Effector memory CD4-positive, alpha-beta T cell (primary cell): ENCODE measurements around the gene EDAR.

Experiments
- DNase-seq, 3 donors: peaks; one replicate each; pipeline ENCODE4 v3.0.0-alpha.2; 2020
- H3K27ac ChIP-seq: 2 replicates; pipeline ENCODE4 v1.7.0; 2013; ENCODE audit warnings: mild to moderate bottlenecking, low read length, moderate library complexity; ENCODE audit not compliant: insufficient read depth, poor library complexity, severe bottlenecking
- H3K27me3 ChIP-seq: replicated peaks from 2 replicates; pipeline ENCODE4 v1.7.0; 2013; ENCODE audit warnings: mild to moderate bottlenecking, low read length; ENCODE audit not compliant: insufficient read depth, control insufficient read depth, poor library complexity, severe bottlenecking
- H3K36me3 ChIP-seq: 2 replicates; pipeline ENCODE4 v1.7.0; 2013; ENCODE audit warnings: mild to moderate bottlenecking, low read length, moderate library complexity; ENCODE audit not compliant: control insufficient read depth, insufficient read depth
- H3K4me1 ChIP-seq: 2 replicates; pipeline ENCODE4 v1.7.0; 2013; ENCODE audit warnings: low read length, mild to moderate bottlenecking; ENCODE audit not compliant: control insufficient read depth, insufficient read depth, poor library complexity, severe bottlenecking
- H3K4me3 ChIP-seq: 2 replicates; pipeline ENCODE4 v1.7.0; 2013; ENCODE audit warnings: low read length, low read depth, mild to moderate bottlenecking; ENCODE audit not compliant: insufficient read depth, poor library complexity, severe bottlenecking
- H3K9me3 ChIP-seq: 2 replicates; pipeline ENCODE4 v1.7.0; 2013; ENCODE audit warnings: mild to moderate bottlenecking, low read length, moderate library complexity; ENCODE audit not compliant: control insufficient read depth

The EDAR gene

GRCh38 chr2:109024477-109024876, 35.5 kb upstream of the EDAR start:
- no peaks in the 10 kb centered on the region for H3K27me3 ChIP-seq
- H3K4me1 ChIP-seq, result no peaks in the 10 kb centered on the region
- H3K4me3 ChIP-seq, result no peak overlapping the region
- H3K9me3 ChIP-seq, result no peaks in the 10 kb centered on the region
- H3K27ac ChIP-seq, result no peak overlapping the region
- no peaks in the 10 kb centered on the region for H3K36me3 ChIP-seq
- no peak for DNase-seq

GRCh38 chr2:109021895-109022300, 32.9 kb upstream of the EDAR start:
- Histone ChIP-seq H3K4me1 (no peaks in the 10 kb centered on the region), H3K9me3 (no peaks in the 10 kb centered on the region), H3K27me3 (no peaks in the 10 kb centered on the region), H3K36me3 (no peaks in the 10 kb centered on the region), H3K27ac (no peak overlapping the region), H3K4me3 (no peak overlapping the region)
- no peak for DNase-seq

- no peak for DNase-seq
- no peaks in the 10 kb centered on the region for H3K36me3 ChIP-seq
These were observed 31.2 kb upstream of the EDAR start for GRCh38 chr2:109020217-109020637.

GRCh38 chr2:109018452-109018851, 29.4 kb upstream of the EDAR start:
- no peaks in the 10 kb centered on the region for H3K4me1 ChIP-seq
- no peaks in the 10 kb centered on the region for H3K27me3 ChIP-seq

More at GRCh38 chr2:109020217-109020637, 31.2 kb upstream of the EDAR start:
- Histone ChIP-seq H3K4me3 (no peak overlapping the region), H3K9me3 (no peaks in the 10 kb centered on the region), H3K4me1 (no peaks in the 10 kb centered on the region), H3K27me3 (no peaks in the 10 kb centered on the region), H3K27ac (no peak overlapping the region)

GRCh38 chr2:109017017-109017416, 28.0 kb upstream of the EDAR start:
- DNase-seq, result no peak
- Histone ChIP-seq H3K4me3 (no peak overlapping the region), H3K36me3 (no peaks in the 10 kb centered on the region), H3K27ac (no peak overlapping the region), H3K9me3 (no peaks in the 10 kb centered on the region), H3K27me3 (no peaks in the 10 kb centered on the region), H3K4me1 (no peaks in the 10 kb centered on the region)

More at GRCh38 chr2:109018452-109018851, 29.4 kb upstream of the EDAR start:
- Histone ChIP-seq H3K9me3 (no peaks in the 10 kb centered on the region), H3K27ac (no peak overlapping the region), H3K4me3 (no peak overlapping the region), H3K36me3 (no peaks in the 10 kb centered on the region)
- DNase-seq, result no peak

GRCh38 chr2:109016376-109016775, 27.4 kb upstream of the EDAR start:
- no peak for DNase-seq
- H3K9me3 ChIP-seq, result no peaks in the 10 kb centered on the region
- no peaks in the 10 kb centered on the region for H3K4me1 ChIP-seq
- H3K36me3 ChIP-seq, result no peaks in the 10 kb centered on the region
- H3K27ac ChIP-seq, result no peak overlapping the region
- no peak overlapping the region for H3K4me3 ChIP-seq
- H3K27me3 ChIP-seq, result no peaks in the 10 kb centered on the region

GRCh38 chr2:109014476-109014875, 25.5 kb upstream of the EDAR start:
- Histone ChIP-seq H3K27ac (no peak overlapping the region), H3K4me3 (no peak overlapping the region), H3K9me3 (no peaks in the 10 kb centered on the region), H3K27me3 (no peaks in the 10 kb centered on the region), H3K4me1 (no peaks in the 10 kb centered on the region), H3K36me3 (no peaks in the 10 kb centered on the region)
- no peak for DNase-seq

GRCh38 chr2:109013051-109013450, 24.0 kb upstream of the EDAR start:
- Histone ChIP-seq H3K4me1 (no peaks in the 10 kb centered on the region), H3K9me3 (no peaks in the 10 kb centered on the region), H3K4me3 (no peak overlapping the region), H3K27me3 (no peaks in the 10 kb centered on the region), H3K36me3 (no peaks in the 10 kb centered on the region), H3K27ac (no peak overlapping the region)
- no peak for DNase-seq

- Histone ChIP-seq H3K27ac (no peak overlapping the region), H3K36me3 (no peaks in the 10 kb centered on the region), H3K9me3 (no peaks in the 10 kb centered on the region), H3K27me3 (no peaks in the 10 kb centered on the region), H3K4me1 (no peaks in the 10 kb centered on the region), H3K4me3 (no peak overlapping the region)
- no peak for DNase-seq
These were observed 21.0 kb upstream of the EDAR start for GRCh38 chr2:109009920-109010610.

GRCh38 chr2:109006971-109007370, 18.0 kb upstream of the EDAR start:
- Histone ChIP-seq H3K4me1 (no peaks in the 10 kb centered on the region), H3K9me3 (no peaks in the 10 kb centered on the region), H3K36me3 (no peaks in the 10 kb centered on the region), H3K27ac (no peak overlapping the region), H3K27me3 (no peaks in the 10 kb centered on the region), H3K4me3 (no peak overlapping the region)
- no peak for DNase-seq
